ENCODE measurements around the gene TFPI.

The TFPI gene

GRCh38 chr2:187451510-187451909, 102.7 kb downstream of the TFPI start:
- Histone ChIP-seq H3K9me2 (replicated peaks; ENCODE audit: control insufficient read depth, low read length) (no peaks in the 10 kb centered on the region), H3K4me1 (ENCODE audit: control insufficient read depth, low read length) (no peaks in the 10 kb centered on the region), H3K9me3 (ENCODE audit: control insufficient read depth, insufficient read depth, low read length) (no peaks in the 10 kb centered on the region), H3K4me2 (ENCODE audit: low read length) (no peak overlapping the region), H3K79me2 (ENCODE audit: control insufficient read depth, low read length) (no peaks in the 10 kb centered on the region), H3K4me3 (ENCODE audit: low read length) (no peak overlapping the region), H3K36me3 (ENCODE audit: control insufficient read depth, low read length) (no peaks in the 10 kb centered on the region), H3F3A (ENCODE audit: control insufficient read depth, insufficient read depth) (no peaks in the 10 kb centered on the region), H3K27me3 (ENCODE audit: control insufficient read depth, low read length) (no peaks in the 10 kb centered on the region), H4K20me1 (ENCODE audit: control insufficient read depth, insufficient read depth, low read depth, low read length) (no peaks in the 10 kb centered on the region), H3K27ac (ENCODE audit: low read depth, low read length) (no peak overlapping the region)
- TF ChIP-seq EZH2phosphoT487 (IDR thresholded peaks at IDR 0.05; ENCODE audit: borderline replicate concordance, low read length), result no peak
- no peak for TF ChIP-seq CTCF (IDR thresholded peaks at IDR 0.05; ENCODE audit: low read depth, low read length, poor library complexity, severe bottlenecking)

GRCh38 chr2:187447336-187447735, 106.9 kb downstream of the TFPI start:
- H3K4me3 ChIP-seq (ENCODE audit: low read length), result no peak overlapping the region
- no peaks in the 10 kb centered on the region for H3K79me2 ChIP-seq (ENCODE audit: control insufficient read depth, low read length)
- H3K27me3 ChIP-seq (ENCODE audit: control insufficient read depth, low read length), result no peaks in the 10 kb centered on the region
- no peaks in the 10 kb centered on the region for H3F3A ChIP-seq (ENCODE audit: control insufficient read depth, insufficient read depth)
- TF ChIP-seq CTCF (IDR thresholded peaks at IDR 0.05; ENCODE audit: low read depth, low read length, poor library complexity, severe bottlenecking) (no peak), EZH2phosphoT487 (IDR thresholded peaks at IDR 0.05; ENCODE audit: borderline replicate concordance, low read length) (no peak)
- no peaks in the 10 kb centered on the region for H3K9me3 ChIP-seq (ENCODE audit: control insufficient read depth, insufficient read depth, low read length)
- no peak overlapping the region; the same call in 1 of the 2 replicates for H3K4me2 ChIP-seq (ENCODE audit: low read length)
- no peaks in the 10 kb centered on the region for H3K4me1 ChIP-seq (ENCODE audit: control insufficient read depth, low read length)
- H3K36me3 ChIP-seq (ENCODE audit: control insufficient read depth, low read length), result no peaks in the 10 kb centered on the region
- no peaks in the 10 kb centered on the region for H4K20me1 ChIP-seq (ENCODE audit: control insufficient read depth, insufficient read depth, low read depth, low read length)
- H3K27ac ChIP-seq (ENCODE audit: low read depth, low read length), result no peak overlapping the region
- no peaks in the 10 kb centered on the region for H3K9me2 ChIP-seq (replicated peaks; ENCODE audit: control insufficient read depth, low read length)

GRCh38 chr2:187446711-187447110, 107.5 kb downstream of the TFPI start:
- no peak overlapping the region for H3K4me2 ChIP-seq (ENCODE audit: low read length)
- TF ChIP-seq CTCF (IDR thresholded peaks at IDR 0.05; ENCODE audit: low read depth, low read length, poor library complexity, severe bottlenecking) (no peak), EZH2phosphoT487 (IDR thresholded peaks at IDR 0.05; ENCODE audit: borderline replicate concordance, low read length) (no peak)
- H3K79me2 ChIP-seq (ENCODE audit: control insufficient read depth, low read length), result no peaks in the 10 kb centered on the region
- H3K4me1 ChIP-seq (ENCODE audit: control insufficient read depth, low read length), result no peaks in the 10 kb centered on the region
- H3F3A ChIP-seq (ENCODE audit: control insufficient read depth, insufficient read depth), result no peaks in the 10 kb centered on the region
- no peaks in the 10 kb centered on the region for H3K9me3 ChIP-seq (ENCODE audit: control insufficient read depth, insufficient read depth, low read length)
- no peaks in the 10 kb centered on the region for H4K20me1 ChIP-seq (ENCODE audit: control insufficient read depth, insufficient read depth, low read depth, low read length)
- no peaks in the 10 kb centered on the region for H3K36me3 ChIP-seq (ENCODE audit: control insufficient read depth, low read length)
- no peak overlapping the region for H3K27ac ChIP-seq (ENCODE audit: low read depth, low read length)
- no peak overlapping the region for H3K4me3 ChIP-seq (ENCODE audit: low read length)
- no peaks in the 10 kb centered on the region for H3K27me3 ChIP-seq (ENCODE audit: control insufficient read depth, low read length)
- no peaks in the 10 kb centered on the region for H3K9me2 ChIP-seq (replicated peaks; ENCODE audit: control insufficient read depth, low read length)

GRCh38 chr2:187445051-187445450, 109.2 kb downstream of the TFPI start:
- Histone ChIP-seq H3K9me3 (ENCODE audit: control insufficient read depth, insufficient read depth, low read length) (no peaks in the 10 kb centered on the region), H3F3A (ENCODE audit: control insufficient read depth, insufficient read depth) (no peaks in the 10 kb centered on the region), H3K4me3 (ENCODE audit: low read length) (no peak overlapping the region), H3K27ac (ENCODE audit: low read depth, low read length) (no peak overlapping the region), H3K36me3 (ENCODE audit: control insufficient read depth, low read length) (no peaks in the 10 kb centered on the region), H4K20me1 (ENCODE audit: control insufficient read depth, insufficient read depth, low read depth, low read length) (no peaks in the 10 kb centered on the region), H3K4me1 (ENCODE audit: control insufficient read depth, low read length) (no peaks in the 10 kb centered on the region), H3K79me2 (ENCODE audit: control insufficient read depth, low read length) (no peaks in the 10 kb centered on the region), H3K9me2 (replicated peaks; ENCODE audit: control insufficient read depth, low read length) (no peaks in the 10 kb centered on the region), H3K27me3 (ENCODE audit: control insufficient read depth, low read length) (no peaks in the 10 kb centered on the region), H3K4me2 (ENCODE audit: low read length) (no peak overlapping the region)
- TF ChIP-seq CTCF (IDR thresholded peaks at IDR 0.05; ENCODE audit: low read depth, low read length, poor library complexity, severe bottlenecking), result no peak
- TF ChIP-seq EZH2phosphoT487 (IDR thresholded peaks at IDR 0.05; ENCODE audit: borderline replicate concordance, low read length), result no peak
